SIG-M5 treated with dmso at 0.1 percent for 504 hours (cell line): ENCODE measurements around the gene PQBP1.

Experiments used
- DNase-seq: peaks from one replicate; lab custom pipeline; 2025; ENCODE audit not compliant: unreplicated experiment; lab: John Stamatoyannopoulos, UW

PQBP1 gene

DNA sequence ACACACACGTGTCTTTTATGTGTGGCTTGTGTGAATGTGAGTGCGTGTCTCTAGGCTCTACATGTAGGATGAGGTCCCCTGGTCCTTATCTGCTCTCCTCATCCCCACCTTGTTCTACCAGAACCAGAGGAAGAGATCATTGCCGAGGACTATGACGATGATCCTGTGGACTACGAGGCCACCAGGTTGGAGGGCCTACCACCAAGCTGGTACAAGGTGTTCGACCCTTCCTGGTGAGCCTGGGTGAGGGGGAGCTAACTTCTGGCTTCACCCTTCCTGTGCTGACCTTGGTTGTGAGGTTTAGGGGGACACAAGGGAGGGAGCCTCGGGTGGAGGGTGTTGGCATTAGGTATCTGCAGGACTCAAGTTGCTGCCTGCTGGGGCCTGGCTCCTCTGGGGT lies 3.3 kb downstream of the PQBP1 start:
- no peak for DNase-seq

DNA sequence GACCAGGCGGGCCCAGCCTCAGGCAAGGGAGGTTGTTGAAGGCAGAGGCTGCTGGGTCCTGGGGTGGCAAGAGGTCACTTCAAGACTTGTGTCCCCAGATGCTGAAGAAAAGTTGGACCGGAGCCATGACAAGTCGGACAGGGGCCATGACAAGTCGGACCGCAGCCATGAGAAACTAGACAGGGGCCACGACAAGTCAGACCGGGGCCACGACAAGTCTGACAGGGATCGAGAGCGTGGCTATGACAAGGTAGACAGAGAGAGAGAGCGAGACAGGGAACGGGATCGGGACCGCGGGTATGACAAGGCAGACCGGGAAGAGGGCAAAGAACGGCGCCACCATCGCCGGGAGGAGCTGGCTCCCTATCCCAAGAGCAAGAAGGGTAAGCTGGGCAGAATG lies 4.4 kb downstream of the PQBP1 start:
- DNase-seq: no peak

DNA sequence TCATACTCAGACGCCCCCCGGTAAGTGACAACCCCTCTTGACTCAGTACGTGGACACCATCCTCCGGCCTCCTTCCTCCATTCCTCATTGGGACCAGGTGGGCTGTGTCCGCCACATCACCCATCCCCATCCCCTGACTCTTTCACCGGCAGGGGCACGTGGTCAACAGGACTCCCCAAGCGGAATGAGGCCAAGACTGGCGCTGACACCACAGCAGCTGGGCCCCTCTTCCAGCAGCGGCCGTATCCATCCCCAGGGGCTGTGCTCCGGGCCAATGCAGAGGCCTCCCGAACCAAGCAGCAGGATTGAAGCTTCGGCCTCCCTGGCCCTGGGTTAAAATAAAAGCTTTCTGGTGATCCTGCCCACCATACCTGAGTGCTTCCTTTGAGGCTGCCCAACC lies 5.0 kb downstream of the PQBP1 start:
- DNase-seq: no peak

DNA sequence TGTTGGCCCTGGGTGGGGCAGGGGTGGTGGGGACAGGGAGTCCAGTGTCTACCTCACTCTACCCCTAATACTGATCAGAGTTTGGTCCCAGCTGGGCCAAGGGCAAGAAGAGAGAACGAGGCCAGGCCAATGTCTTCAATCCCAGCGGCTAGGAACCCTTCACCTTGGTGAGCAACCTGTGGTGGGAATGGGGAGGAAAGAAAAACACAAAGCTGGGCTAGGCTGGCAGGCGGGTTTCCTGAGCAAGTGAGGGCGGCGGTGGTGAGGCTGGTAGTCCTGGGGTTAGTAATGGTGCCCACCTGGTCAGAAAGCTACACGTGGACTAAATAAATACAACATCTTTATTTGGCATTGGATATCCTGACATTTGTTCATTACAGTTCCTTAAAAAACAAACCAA lies 5.6 kb downstream of the PQBP1 start:
- DNase-seq: no peak

DNA sequence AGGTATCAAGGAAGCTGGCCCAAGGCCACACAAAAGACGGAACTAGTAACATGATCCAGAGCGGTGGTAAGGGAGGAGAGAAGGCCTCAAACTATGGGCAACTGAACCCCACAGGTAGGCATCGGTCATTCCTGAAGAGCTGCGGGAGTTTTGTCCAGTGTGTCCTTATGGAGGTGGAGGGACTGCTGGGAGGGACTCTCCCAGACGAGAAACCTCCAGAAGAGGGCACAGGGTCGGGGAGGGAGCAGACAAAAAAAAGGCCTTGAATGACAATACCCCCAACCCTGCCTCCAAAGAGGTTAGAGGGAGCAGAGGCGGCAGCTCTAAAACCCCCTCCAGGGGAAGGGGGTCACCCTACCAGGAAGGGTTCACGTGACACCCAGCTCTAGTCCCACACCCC lies 6.5 kb downstream of the PQBP1 start:
- DNase-seq: no peak

DNA sequence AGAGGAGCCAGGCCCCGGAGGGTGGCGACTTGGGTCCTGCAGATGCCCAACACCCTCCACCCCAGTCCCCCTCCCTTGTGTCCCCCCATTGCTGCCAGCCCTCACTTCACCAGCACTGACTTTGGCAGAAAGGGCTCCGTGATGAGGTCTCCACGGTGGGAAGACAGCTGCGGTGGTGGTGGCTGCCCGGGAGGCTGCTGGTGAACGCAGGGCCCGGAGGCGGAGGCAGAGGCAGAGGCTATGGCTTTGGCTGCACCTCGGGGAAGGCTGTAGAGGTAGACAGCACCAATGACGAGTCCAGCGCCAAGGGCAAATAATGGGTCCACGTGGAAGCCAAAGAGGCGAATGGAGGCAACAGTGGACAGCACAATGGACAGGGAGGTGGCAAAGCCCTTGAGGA lies 6.9 kb downstream of the PQBP1 start:
- DNase-seq: no peak

DNA sequence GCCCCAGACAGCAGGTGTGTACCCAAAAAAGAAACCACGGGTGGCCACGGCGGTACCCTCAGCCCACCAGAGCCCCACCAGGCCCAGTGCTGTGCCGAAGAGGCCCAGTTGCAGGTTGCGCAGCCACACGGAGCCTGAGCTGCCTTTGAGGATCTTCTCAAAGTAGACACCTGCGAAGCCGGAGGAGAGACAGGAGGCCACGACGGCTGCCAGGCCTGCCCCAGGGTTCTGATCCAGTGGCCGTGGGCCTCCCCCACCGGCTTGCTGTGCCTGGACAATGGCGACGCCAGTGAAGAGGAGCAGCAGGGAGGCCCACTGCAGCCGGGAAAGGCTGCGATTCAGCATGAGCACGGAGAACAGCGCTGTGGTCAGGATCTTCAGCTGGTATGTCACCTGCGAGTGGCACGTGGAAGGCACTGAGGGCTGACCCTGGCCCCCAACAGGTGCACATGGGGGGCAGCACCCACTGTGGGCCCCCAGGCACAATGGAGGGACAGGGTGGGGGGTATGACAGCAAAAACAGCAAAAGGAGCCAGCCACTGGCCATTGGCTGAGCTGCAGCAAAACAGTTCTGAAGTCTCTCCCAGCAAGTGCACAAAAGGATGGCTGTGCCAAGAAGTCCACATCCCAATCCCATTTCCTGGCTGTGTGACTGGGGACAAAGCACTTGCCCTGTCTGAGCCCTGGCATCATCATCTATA lies 7.5 kb downstream of the PQBP1 start:
- DNase-seq: no peak

DNA sequence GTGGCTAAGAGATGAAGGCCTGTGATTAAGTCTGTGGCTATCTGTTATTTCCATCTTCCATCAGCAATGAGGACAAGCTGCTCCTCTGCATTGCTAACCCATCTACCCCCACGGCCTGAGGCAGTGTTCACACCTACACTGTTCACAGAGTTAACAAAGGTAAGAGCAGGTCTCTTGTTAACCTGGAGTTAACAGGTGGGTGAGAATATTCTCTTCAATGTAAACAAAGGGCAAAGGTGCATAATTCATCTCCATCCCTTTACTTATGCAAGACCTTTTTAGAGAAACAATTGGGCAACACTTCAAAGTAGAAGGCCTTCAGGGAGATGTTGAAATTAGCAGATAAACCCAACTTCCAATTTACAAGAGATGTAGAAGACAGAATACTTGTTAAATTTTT lies 10.9 kb downstream of the PQBP1 start:
- peak; percentile 28 for DNase-seq

DNA sequence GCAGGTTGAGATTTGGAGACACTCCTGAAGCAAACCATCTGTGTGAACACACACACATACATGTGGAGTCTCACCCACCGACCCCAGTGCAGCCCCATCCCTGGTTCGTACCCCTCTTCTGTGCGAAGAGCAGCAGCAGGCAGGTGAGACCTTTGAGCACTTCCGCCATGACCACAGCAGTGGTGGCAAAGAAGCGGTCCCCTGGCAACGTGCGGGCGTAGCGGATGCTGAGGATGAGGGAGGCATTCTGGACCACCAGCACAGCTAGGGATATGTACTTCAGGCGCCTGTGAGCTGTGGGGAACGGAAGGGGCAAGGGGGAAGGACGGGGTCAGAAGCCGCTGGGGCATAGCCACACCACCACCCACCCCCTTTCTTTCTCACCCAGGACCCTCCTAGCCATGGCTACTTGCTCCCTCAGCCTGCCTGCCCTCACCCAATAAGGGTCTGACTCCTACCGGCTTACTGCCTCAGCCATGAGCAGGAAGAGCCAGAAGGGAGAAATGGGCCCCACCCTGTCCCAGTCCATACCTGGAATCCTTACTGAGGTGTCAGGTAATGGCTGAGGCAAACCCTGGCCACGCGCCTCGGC lies 12.1 kb downstream of the PQBP1 start:
- no peak for DNase-seq

DNA sequence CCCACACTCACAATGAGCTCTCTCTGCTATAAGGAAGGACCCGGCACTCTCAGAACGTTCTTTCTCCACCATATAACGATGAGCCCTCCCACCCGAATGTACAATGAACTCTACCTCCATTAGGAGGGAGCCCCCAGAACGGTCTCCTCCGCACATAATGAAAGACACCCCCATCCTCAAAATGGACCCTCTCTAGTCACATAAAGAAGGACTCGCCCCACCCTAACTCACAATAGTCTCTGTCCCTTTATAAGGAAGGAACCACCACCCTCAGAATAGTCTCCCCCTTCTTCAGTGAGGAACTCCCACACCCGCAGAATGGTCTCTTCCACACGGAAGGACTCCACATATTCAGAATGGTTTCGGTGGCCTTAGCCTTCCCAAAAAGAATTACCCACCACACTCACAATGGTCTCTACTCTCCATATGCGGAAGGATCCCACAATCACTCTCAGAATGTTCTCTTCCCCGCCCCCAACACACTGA lies 13.2 kb downstream of the PQBP1 start:
- peak; percentile 25 for DNase-seq

DNA sequence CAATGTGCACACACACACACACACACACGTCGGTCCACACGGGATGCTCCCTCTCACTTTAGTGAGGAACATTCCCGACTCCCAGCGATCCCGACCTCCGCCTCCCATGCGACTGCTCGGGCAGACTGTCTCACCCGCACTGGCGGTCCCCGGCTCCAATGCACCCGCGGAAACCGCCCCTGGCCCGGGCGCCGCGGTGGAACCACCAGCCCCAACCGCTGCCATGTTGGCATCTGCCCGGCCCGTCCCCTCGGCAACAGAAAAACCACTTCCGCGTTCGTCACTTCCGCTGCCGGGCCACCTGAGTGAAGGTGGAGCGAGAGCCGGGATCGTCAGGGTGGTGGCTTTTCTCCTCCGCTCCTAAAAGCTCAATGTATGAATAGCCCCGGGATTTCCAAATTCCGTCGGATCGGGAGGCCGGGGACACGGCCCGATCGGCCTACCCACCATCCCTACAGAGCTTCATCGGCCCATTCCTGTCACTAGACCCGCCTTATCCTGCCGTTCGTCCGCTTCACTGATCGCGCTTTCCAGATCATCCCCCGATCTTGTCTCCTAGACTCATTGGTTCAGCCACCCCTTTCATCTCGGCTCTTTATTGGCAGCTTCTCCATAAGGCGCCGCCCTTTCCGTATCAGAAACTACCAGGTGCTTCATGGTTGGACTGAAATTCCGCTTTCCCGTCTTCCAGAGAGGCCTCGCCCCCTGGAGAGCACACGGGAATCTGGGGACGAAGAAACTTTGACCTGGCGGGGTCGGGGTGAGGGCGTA lies 13.9 kb downstream of the PQBP1 start, which contains the start of gene SLC35A2:
SLC35A2 (minus strand) TSS at position 235 of the 771 bp plus-strand sequence; CDS start at position 225, 10 bp downstream.
- peak; percentile 80 for DNase-seq

DNA sequence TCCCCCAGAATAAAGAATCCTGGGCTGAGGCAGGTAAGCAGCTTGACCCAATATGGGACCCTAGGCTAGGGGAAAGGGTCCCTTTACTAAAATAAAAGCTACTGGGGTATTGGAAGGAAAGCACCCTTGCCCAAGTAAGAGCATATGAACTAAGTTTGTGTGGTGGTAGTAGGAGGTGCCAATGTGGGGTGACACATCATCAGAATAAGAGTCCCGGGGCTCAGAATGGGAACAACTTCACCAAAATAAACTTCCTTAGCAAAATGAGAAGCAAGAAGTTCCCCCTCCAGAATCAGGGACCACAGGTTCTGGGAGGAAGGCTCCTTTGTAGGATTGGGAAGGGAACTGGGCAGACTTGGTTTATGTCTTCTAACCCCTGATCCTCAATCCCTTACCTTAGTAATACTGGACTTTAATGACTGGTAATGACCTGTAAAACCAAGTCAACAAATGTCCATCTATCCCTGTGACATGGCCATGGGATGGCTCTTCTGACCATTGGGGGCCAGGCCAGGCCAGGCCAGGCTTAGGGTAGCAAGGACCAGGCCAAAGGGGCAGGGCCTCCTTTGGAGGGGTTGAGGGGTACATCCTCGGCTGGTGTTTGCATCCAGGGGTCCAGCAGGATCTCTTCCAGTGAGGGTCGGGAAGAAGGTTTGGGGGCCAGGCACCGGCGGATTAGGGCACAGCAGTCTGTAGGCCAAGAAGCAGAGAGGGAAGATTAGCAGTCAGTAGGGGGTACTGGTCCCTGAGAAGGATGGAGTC lies 16.1 kb downstream of the PQBP1 start:
- DNase-seq: no peak

DNA sequence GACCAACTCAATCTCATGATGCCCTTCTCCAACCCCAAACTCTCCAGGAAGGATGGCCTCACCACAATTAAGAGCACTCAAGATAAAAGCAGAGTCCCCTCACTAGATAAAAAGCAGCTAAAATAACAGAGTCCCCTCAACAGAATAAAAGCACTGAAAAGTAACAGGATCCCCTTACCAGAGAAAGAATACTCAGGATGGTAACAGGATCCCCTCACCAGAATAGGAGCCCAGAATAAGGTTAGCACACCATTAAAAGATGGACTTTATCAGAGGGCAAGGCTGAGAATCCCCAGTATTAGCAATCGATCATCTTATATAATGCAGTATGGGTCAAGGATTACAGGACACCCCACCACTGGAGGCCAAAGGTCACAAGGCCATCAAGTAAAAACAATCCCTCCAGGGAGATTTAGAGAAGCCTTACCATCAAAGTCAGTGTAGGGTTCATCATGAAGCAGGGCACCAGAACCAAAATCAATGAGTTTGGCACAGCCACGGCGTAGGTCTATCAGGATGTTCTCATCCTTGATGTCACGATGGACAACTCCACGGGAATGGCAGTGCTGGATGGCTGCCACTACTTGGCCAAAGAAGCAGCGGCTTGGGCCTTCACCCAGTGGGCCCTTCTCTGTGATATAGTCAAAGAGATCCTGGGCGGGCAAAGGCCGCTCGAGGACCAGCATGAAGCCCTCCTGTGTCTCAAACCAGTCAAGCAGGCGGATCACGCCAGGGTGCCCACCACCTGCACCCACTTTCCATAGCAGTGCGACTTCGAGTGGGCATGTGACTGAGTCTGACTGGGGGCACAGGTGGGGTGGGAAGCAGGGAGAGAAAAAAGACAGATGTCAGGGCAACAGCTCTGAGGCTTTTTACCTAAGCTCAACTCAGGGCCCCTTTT lies 17.1 kb downstream of the PQBP1 start:
- DNase-seq: no peak

DNA sequence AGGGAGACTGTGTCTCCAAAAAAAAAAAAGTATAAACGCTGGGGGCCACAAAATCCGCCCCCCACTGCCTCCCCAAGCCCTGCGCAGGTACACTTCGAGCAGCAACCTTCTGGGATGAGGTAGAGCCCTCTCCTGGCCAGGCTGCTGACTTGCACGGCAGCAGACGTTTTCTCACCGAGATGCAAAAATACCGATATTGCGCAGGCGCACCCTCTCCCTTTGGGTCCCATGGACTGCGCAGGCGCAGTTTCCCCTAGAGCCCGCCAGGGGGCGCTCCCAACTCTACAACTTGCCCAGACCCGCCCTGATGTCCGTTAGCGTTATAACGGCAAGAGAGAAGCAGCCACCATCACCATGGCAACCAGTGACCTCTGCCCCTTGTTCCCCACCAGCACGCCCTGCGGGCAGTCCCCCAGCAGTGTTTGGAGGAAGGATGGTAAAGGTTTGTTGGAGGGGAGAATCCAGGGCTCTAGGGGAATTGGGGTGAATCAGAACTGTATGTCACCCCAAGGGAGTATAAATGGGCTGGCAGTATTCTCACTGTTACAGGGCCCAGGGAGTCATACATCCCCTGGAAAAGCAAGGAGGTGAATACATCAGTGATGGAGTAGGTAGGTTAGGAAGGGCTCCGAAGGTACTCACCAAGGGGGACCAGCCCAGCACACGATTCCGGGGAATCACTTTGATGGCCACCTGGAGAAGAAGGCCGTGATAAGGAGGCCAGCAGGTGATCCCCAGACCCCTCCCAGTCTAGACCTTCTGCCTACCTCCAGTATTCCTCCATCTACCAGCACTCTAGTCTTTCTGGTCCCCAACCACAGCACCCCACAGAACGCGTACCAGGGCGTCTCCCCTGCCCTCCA lies 19.6 kb downstream of the PQBP1 start:
- DNase-seq: peak; percentile 92

DNA sequence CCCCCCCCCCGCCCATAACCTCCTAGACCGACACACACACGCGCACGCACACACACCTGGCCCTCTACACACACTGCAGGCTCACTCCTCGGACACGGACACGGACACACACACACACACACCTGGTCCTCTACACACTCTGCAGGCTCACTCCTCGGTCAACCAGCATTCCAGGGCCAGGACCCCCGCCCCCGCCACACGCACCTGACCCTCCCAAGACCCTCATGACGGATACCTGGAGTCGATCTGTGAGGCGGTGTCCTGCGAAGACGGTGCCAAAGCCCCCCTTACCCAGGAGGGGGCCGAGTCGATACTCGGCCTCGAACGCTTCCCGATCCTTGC lies 20.5 kb downstream of the PQBP1 start:
- DNase-seq: no peak

DNA sequence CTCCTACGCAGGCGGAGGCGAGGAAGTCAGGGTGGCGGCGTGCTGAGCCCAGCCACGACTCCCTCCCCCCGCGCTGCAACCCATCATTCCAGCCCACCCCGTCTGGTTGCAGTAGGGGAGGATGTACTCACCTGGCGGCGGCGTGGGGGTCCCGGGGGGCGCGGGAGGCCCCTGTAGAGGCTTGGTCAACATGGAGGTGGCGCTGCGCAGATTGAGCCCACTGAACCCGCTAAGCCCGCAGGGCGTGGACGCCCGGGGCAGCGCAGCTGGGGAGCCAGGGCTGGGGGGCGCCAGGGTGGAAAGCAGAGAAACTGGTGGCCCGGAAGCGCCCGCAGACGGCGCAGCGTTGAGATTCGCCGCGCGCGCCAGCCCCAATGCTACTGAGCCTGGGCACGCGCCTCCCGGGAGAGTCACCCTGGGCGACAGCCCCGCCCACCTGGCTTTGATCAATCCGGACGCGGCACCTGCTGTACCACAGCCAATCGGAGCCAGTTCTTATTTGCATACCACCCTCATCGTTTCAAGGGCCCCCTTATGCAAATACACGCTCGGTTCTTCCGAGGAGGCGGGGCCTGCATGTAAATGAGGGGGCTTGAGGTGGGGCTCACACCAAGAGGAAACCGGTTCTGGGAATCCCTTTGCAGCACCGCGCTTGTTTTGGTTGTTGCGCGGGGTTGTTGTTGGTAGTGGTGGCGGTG lies 21.1 kb downstream of the PQBP1 start, which contains the start of gene PIM2:
PIM2 (minus strand) TSS at position 382 of the 698 bp plus-strand sequence; CDS start at position 192, 190 bp downstream.
- DNase-seq: peak; percentile 89

DNA sequence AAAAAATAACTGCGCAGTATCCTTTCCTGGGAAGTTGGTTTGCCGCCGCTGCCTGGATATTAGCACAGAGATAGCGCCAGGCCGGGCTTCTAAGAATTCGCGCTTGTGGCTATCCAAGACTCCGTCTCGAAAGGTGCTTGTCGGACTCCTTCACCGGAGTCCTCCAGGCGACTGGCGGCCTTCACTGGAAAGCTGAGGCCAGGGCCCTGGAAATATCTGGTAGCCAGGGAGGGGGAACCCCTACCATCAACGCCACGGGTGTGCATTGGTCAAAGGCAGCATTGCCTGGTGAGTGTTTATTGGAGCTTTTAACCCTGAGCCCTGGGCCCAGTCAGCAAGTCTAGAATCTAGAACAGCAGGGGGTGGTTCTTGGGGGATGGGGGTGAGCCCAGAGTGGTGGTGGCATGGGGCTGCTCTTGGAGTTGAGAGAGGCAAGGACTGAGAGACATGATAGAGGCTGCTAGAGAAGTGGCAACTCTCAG lies 21.7 kb downstream of the PQBP1 start:
- no peak for DNase-seq

DNA sequence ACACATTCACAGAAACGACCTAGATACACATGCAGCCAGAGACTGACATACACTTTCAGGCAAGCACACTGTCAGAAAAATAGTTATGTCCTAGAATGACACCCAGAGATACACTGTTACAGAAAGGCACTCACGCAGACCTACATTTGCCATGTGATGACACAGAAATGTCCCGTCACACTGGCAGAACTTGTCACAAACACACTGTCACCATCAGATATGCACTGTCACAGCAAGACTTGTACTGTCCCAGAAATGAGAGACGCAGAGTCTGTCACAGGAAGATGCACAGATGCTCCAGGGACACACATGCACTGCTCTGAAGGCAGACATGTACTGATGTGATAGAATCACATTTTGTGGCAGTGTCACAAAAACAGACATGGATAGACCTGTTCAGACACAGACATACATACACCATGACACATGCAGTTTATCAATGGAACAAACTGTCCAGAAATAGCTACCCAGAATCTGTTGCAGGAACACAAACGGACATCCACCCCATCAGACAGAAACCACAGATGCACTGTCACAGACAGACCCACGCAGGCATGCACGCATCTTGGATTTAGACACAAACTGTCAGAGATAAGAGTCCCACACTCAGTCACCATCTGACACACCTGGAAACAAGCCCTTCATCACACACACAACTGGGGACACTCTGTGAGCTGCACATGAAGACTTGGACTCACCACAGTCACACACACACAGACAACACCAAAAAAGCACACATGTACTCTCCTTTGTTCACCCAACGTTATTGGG lies 22.4 kb downstream of the PQBP1 start:
- no peak for DNase-seq
